GM18861 (cell line): ENCODE results near the gene ADARB1.
"Not testable (repeated sequence)": the region's sequence is repeated elsewhere in the genome, so short reads cannot be mapped to it uniquely, and the experiment has no call there.

ENCODE experiments used
- ATAC-seq: cut with Tn5 transposase; IDR thresholded peaks from one replicate; pipeline ENCODE4 v1.9.1; 2021; ENCODE audit not compliant: unreplicated experiment

Gene ADARB1

GRCh38 chr21:45132841-45133573, 58.6 kb downstream of the ADARB1 start:
- ATAC-seq, result no peak

GRCh38 chr21:45133574-45134278, 59.3 kb downstream of the ADARB1 start:
- ATAC-seq, result not testable (repeated sequence)

DNA sequence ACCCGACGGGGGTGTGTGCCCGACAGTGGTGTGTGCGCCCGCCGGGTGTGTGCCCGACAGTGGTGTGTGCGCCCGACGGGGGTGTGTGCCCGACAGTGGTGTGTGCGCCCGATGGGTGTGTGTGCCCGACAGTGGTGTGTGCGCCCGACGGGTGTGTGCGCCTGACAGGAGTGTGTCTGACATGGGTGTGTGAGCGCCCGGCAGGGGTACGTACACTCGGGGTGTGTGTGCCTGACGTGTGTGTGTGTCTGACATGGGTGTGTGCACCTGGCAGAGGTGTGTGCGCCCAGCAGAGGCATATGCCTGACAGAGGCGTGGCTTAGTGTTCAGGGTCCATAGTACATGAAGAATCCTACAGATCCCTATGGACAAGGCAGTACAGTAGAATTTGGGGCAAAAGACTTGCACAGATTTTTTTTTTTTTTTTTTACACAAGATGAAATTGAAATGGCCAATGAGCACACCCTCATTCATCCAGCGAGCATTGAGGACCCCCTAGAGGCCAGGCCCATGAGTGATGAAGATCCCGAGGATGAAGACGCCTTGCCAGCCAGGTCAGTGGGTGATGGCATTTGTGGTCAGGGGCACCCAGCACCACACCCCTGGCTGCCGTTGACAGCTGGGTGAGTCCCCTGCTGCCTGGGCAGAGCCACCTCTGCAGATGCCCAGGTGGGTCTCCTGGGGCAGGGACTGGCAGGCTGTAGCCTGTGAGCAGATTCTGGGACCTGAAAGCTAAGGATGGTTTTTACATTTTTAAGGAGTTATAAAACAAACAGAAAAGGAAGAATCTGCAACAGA, 60.1 kb downstream of the ADARB1 start:
- no peak for ATAC-seq

- no peak for ATAC-seq
Observed at GRCh38 chr21:45135122-45135521, 60.7 kb downstream of the ADARB1 start.

DNA sequence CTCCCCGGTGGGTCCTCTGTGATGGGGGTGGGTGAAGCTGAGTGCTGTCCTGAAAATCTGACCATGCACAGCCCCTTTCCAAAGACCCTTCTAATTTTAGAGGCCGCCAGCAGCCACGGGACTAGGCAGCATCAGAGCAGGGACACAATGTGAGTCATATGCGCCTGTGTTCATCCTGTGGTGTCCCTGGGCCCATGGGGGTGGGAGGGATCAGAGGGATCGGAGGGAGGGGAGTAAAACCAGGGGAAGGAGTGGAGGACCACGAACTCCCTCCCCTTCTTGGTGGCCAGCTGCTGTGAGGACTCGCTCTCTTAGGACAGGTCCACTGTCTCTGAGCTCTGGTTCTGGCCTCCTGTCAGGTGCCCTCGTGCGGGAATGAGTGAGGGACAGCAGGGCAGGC, 61.5 kb downstream of the ADARB1 start:
- no peak for ATAC-seq

DNA sequence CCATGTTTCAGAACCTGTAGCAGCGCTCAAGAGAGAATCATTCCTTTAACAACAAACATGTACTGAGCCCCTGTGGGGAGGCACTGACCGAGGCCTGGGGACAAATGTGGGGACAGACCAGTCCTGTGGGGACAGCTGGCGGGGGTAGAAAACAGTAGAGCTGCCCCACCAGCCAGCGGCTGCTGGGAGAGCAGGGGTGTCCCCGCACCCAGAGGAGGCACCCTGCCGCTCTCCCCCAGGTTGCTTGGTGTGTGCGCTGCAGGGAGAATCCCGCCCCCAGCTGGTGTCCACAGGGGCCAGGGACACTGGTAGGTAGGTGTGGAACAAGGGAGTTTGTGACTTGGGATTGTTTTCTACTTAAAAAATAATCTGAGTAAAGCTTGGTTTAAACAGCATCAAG, 62.1 kb downstream of the ADARB1 start:
- no peak for ATAC-seq

DNA sequence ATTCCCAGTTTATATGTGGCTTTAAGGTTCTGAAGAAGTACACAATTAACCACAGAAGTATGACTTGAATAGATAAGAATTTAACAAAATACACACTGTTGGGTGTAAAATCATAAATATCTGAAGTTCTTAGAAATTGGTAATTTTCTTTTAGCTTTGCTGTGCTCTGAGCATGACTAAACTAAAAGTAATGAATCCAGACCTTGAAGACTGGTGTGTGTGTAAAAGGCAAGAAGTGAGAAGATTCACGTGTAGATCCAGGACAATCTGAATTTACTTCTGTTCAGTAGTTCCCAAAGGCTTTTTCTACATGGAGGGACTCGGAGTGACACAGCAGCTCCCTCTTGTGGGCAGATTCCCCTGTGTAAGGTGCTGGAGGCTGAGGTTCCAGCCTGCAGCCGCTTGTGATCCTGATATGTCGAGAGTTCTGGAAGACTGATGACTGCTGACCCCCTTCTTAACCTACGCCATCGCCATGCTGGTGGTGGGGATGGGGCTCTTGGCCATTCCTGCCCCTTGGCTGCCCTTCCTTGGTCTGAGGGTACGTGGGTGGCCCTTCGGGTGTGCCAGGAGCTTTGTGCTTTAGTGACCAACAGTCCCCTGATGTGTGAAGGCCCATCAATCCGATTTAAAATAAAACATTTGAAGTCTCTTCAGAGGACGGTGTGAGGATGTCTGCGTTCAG, 62.7 kb downstream of the ADARB1 start:
- ATAC-seq, result no peak

- ATAC-seq, result no peak
Observed at GRCh38 chr21:45137612-45137937, 63.2 kb downstream of the ADARB1 start.

GRCh38 chr21:45138199-45139002, 64.0 kb downstream of the ADARB1 start:
- no peak for ATAC-seq

GRCh38 chr21:45139003-45139360, 64.6 kb downstream of the ADARB1 start:
- ATAC-seq, result not testable (repeated sequence)

DNA sequence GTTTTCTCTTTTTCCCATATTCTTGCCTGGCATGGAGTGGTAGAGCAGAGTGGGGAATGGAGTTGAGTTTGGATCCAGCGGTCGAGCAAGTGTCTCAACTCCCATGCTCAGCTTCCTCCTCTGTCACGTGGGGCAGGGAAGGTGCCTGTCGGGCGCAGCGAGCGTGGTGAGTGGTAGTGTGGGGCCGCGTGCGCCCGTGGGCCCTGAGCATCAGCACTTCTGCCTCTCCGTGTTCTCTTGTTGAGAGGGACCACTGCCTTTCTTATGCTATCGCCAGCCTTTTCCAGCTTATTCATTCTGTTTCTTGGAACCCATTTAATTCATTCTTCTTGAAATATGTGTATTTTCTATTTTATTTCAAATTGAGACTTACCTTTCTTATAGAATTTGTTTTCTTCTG, 65.1 kb downstream of the ADARB1 start:
- no peak for ATAC-seq

- peak; percentile 72 for ATAC-seq
Observed at GRCh38 chr21:45140346-45140940, 66.1 kb downstream of the ADARB1 start.

DNA sequence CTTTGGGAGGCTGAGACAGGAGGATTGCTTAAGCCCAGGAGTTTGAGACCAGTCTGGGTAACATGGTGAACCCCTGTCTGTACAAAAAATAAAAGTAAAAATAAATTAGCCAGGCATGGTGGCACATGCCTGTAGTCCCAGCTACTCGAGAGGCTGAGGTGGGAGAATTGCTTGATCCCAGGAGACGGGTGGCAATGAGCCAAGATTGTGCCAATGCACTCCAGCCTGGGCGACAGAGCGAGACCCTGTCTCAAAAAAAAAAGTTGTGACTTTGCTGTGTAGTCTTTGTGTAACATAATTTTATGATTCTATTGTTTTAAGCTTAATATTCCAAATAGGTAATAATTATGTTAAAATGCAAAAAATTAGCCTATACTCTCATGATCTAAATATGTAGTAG, 66.6 kb downstream of the ADARB1 start:
- ATAC-seq, result not testable (repeated sequence)

GRCh38 chr21:45141507-45141906, 67.1 kb downstream of the ADARB1 start:
- ATAC-seq, result no peak

DNA sequence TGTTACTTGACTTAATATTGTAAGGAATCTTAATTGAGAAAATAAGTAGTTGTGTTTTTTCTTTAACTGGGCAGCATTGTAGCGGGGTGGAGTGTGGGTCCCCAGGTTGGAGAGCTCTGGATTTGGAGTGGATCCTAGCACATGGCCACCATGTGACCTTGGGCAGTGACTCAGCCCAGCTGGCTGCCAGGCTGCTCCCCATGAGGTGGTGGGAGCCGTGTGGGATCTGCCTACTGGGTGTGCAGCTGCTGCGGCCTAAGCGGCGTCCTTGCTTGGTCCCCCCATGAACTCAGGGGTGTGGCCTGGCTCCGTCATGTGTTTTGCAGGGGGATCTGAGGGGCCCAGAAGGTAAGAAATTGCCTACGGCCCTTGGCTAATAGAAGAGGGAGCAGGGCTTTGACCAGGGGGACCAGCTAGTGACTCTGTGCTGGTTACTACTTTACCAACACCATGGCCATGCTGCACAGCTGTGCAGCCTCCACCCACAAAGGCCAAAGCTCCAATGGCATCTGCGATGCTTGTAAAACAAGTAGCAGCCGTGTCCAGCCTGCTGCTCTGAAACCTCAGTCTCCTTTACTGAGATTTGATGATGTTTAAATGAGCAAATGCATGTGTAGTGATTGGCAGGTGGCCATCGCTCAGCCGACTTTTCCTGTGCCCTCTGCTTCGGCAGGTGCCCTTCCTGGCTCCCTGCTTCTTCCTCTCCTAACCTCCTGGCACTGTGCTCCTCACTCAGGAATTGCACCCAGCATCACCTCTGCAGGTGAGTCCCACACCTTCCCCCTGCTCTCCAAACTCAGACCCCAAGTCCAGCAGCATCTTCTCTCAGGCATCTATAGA, 68.3 kb downstream of the ADARB1 start:
- ATAC-seq, result no peak

- no peak for ATAC-seq
Observed at GRCh38 chr21:45143855-45144254, 69.5 kb downstream of the ADARB1 start.

DNA sequence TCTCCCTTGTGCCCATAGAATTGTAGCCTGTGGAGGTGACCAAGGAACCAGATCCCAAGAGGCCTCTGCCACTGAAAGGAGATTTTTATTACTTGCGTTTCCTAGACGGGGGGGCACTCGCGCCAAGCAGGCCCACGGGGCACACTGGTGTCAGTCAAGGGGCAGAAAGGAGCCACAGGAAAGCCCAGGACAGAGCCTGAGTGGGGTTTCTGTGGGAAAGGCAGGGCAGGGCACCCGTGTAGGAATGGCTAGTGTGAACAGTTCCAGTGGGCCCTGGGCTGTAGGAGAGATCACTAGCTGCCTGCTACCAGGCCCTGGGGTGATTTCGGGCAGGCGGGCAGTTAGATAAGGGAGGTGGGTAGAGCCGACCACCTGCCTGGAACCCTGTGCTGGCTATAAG, 70.8 kb downstream of the ADARB1 start:
- no peak for ATAC-seq

- not testable (repeated sequence) for ATAC-seq
Observed at GRCh38 chr21:45145846-45146245, 71.5 kb downstream of the ADARB1 start.

DNA sequence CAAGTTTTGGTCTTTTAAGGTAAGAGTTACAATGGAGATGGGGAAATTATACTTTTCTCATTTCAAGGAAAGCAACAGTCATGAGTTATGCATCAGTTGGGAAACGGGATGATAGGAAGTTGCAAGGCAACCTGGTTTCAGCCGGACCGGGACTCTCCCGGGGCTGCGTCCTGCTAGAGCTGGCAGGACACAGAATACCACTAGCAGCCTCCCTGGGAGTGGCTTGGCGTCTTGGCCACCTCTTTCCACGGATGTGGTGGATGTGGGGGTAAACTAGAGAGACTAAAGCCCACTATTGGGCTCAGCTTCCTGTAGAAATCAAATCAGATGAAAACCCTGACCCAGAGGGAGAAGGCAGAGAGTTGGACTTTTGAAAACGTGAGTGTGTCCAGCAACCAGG, 71.9 kb downstream of the ADARB1 start:
- no peak for ATAC-seq
